ENCODE data around the gene BTBD2. TPM values are rescaled to one million over a fixed set of nuclear protein-coding genes. Genes with fewer than 3 reads are reported as not detected.

The BTBD2 gene
- polyA plus RNA-seq, 1 donor from 2014 or later: 46.1 TPM

DNA sequence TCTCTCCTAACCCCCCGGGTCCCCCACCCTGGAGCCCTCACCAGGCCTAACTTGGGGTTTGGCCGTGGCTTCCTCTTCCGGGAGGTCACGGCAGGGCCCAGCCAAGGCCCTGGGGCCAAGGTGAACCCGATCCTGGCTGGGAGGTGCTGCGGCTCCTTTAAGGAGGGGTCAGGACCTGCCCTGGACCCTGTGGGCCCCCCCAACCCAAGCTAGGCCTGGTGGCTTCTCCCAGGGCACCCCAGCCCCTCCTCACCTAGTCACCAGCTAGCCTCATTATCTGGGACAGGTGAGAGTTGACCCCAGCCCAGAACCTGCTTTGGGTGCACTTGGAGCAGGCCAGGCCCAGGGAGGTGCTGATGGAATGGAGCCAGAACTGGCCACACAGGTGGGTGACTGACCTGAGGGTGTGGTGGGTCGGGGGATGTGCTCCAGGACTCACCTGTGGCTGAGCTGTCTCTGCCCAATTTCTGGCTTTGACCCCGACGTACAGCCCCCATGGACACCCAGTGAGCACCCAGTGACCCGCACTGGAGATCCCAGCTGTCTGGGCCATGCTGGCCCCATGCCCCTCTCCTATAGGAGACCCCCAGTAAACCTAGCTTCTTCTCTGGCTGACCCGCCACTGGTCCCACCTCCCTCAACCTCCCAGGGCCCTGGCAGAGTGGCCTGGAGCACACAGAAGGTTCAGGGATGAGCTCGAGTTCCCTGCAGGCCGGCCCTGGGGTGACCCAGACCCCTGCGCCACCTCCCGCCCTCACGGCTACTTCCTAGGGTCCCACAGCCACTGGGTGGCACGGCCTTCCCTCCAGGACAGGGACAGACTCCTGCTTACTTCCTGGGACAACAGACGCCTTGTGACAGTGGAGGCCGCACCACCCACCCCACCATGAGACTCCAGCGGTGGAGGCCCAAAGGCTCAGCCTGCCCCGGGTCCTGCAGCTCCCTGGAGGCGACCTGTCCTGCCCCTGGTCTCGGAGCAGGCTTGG lies 42.3 kb upstream of the BTBD2 start:
- no peak overlapping the region for H3K4me3 ChIP-seq (ENCODE audit: low read length)
- H3K27me3 ChIP-seq (ENCODE audit: insufficient read depth, low read depth, low read length): no peaks in the 10 kb centered on the region
- H3K9ac ChIP-seq (ENCODE audit: low read length): no peak overlapping the region
- no peaks in the 10 kb centered on the region for H3K9me3 ChIP-seq (ENCODE audit: low read length)
- H2AFZ ChIP-seq (ENCODE audit: low read depth, low read length): no peak overlapping the region
- H3K4me2 ChIP-seq (ENCODE audit: low read length): no peak overlapping the region
- H3K27ac ChIP-seq (ENCODE audit: low read length): no peak overlapping the region
- no peaks in the 10 kb centered on the region for H3K9me2 ChIP-seq (ENCODE audit: insufficient read depth, low read length)
- TF ChIP-seq EP300 (conservative IDR thresholded peaks at IDR 0.05; ENCODE audit: poor library complexity, severe bottlenecking): no peak
- TF ChIP-seq SMC3 (conservative IDR thresholded peaks at IDR 0.05; ENCODE audit: poor library complexity): no peak
- TF ChIP-seq, protein P1, sequence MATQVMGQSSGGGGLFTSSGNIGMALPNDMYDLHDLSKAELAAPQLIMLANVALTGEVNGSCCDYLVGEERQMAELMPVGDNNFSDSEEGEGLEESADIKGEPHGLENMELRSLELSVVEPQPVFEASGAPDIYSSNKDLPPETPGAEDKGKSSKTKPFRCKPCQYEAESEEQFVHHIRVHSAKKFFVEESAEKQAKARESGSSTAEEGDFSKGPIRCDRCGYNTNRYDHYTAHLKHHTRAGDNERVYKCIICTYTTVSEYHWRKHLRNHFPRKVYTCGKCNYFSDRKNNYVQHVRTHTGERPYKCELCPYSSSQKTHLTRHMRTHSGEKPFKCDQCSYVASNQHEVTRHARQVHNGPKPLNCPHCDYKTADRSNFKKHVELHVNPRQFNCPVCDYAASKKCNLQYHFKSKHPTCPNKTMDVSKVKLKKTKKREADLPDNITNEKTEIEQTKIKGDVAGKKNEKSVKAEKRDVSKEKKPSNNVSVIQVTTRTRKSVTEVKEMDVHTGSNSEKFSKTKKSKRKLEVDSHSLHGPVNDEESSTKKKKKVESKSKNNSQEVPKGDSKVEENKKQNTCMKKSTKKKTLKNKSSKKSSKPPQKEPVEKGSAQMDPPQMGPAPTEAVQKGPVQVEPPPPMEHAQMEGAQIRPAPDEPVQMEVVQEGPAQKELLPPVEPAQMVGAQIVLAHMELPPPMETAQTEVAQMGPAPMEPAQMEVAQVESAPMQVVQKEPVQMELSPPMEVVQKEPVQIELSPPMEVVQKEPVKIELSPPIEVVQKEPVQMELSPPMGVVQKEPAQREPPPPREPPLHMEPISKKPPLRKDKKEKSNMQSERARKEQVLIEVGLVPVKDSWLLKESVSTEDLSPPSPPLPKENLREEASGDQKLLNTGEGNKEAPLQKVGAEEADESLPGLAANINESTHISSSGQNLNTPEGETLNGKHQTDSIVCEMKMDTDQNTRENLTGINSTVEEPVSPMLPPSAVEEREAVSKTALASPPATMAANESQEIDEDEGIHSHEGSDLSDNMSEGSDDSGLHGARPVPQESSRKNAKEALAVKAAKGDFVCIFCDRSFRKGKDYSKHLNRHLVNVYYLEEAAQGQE (IDR thresholded peaks at IDR 0.05; ENCODE audit: borderline replicate concordance): no peak
- no peak for TF ChIP-seq RAD21 (conservative IDR thresholded peaks at IDR 0.05)
- TF ChIP-seq, protein P2, sequence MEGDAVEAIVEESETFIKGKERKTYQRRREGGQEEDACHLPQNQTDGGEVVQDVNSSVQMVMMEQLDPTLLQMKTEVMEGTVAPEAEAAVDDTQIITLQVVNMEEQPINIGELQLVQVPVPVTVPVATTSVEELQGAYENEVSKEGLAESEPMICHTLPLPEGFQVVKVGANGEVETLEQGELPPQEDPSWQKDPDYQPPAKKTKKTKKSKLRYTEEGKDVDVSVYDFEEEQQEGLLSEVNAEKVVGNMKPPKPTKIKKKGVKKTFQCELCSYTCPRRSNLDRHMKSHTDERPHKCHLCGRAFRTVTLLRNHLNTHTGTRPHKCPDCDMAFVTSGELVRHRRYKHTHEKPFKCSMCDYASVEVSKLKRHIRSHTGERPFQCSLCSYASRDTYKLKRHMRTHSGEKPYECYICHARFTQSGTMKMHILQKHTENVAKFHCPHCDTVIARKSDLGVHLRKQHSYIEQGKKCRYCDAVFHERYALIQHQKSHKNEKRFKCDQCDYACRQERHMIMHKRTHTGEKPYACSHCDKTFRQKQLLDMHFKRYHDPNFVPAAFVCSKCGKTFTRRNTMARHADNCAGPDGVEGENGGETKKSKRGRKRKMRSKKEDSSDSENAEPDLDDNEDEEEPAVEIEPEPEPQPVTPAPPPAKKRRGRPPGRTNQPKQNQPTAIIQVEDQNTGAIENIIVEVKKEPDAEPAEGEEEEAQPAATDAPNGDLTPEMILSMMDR (IDR thresholded peaks at IDR 0.05; ENCODE audit: poor library complexity, severe bottlenecking): no peak
- no peak for TF ChIP-seq POLR2AphosphoS5 (IDR thresholded peaks at IDR 0.05)
- no peak for TF ChIP-seq TAF1 (IDR thresholded peaks at IDR 0.05; ENCODE audit: low read depth)
- no peak for TF ChIP-seq EZH2 (IDR thresholded peaks at IDR 0.05; ENCODE audit: borderline replicate concordance, insufficient read depth, low read length, poor library complexity, severe bottlenecking)
- no peak for TF ChIP-seq MXI1 (conservative IDR thresholded peaks at IDR 0.05; ENCODE audit: poor library complexity, severe bottlenecking)
- no peaks in the 10 kb centered on the region for H4K20me1 ChIP-seq (ENCODE audit: insufficient read depth)
- H3F3A ChIP-seq (ENCODE audit: insufficient read depth, low read length, poor library complexity, severe bottlenecking): no peaks in the 10 kb centered on the region
- no peaks in the 10 kb centered on the region for H3K36me3 ChIP-seq (ENCODE audit: insufficient read depth, low read length)
- H3K79me2 ChIP-seq (replicated peaks; ENCODE audit: insufficient read depth, low read length): no peaks in the 10 kb centered on the region

DNA sequence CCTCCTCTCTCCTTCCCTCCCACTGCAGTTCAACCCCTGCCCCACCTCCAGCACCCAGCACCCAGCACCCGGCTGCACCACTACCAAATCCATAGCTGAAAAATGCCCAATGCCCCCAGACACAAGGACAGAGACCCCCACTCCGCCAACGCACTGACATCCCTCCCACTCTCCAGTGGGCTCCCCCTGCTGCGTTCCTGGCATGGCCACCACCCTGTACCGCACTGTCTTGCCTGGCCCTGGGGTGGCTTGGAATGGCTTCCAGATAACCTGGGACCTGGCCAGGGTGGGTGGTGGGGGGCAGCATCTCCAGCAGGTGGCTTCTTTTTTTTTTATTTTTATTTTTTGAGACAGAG lies 41.3 kb upstream of the BTBD2 start:
- H3K79me2 ChIP-seq (replicated peaks; ENCODE audit: insufficient read depth, low read length): no peaks in the 10 kb centered on the region
- no peaks in the 10 kb centered on the region for H3K9me3 ChIP-seq (ENCODE audit: low read length)
- H3K9me2 ChIP-seq (ENCODE audit: insufficient read depth, low read length): no peaks in the 10 kb centered on the region
- H3K4me3 ChIP-seq (ENCODE audit: low read length): no peak overlapping the region
- H3K27ac ChIP-seq (ENCODE audit: low read length): no peak overlapping the region
- no peaks in the 10 kb centered on the region for H3F3A ChIP-seq (ENCODE audit: insufficient read depth, low read length, poor library complexity, severe bottlenecking)
- H3K4me2 ChIP-seq (ENCODE audit: low read length): no peak overlapping the region
- no peaks in the 10 kb centered on the region for H4K20me1 ChIP-seq (ENCODE audit: insufficient read depth)
- no peak overlapping the region for H3K9ac ChIP-seq (ENCODE audit: low read length)
- no peaks in the 10 kb centered on the region for H3K27me3 ChIP-seq (ENCODE audit: insufficient read depth, low read depth, low read length)
- TF ChIP-seq EP300 (conservative IDR thresholded peaks at IDR 0.05; ENCODE audit: poor library complexity, severe bottlenecking) (no peak), POLR2AphosphoS5 (IDR thresholded peaks at IDR 0.05) (no peak)
- no peak overlapping the region for H2AFZ ChIP-seq (ENCODE audit: low read depth, low read length)
- H3K36me3 ChIP-seq (ENCODE audit: insufficient read depth, low read length): no peaks in the 10 kb centered on the region

Measured in neural cell (in vitro differentiated cells).